ENCODE results near the gene ASB8. TPM values are rescaled to one million over a fixed set of nuclear protein-coding genes. Genes with fewer than 3 reads are reported as not detected.
A peak's percentile ranks its signal among the peaks of the same experiment; 100 is the strongest.

The ASB8 gene
- total and polyA plus RNA-seq, 2 donors (not counting 1 experiment from before 2014, with no cell fraction given), result 23.8 to 35.0 TPM

DNA sequence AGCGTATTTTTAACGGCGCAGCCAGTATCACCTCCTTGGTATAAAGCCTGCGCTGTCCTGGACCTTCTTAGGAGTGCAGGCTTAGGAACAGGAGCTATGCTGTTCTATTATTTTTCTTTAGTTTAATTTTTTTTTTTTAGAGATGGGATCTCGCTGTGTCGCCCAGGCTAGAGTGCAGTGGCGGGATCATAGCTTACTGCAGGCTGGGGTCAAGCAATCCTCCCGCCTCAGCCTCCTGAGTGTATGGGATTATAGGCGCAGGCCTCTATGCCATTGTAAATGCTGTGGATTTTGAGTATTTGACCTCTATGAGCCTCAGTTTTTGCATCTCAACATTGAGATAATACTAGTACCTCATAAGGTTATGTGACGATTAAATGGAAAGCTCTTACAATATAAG is 41.7 kb upstream of the ASB8 start:
- peaks cover 2% of the 10 kb centered on the region for H3K4me1 ChIP-seq (ENCODE audit: control insufficient read depth, extremely low read depth, insufficient read depth, low read length)
- no peaks in the 10 kb centered on the region for H3K9me3 ChIP-seq (ENCODE audit: control insufficient read depth, insufficient read depth, low read depth, low read length)
- no peaks in the 10 kb centered on the region for H3K27me3 ChIP-seq (ENCODE audit: control insufficient read depth, insufficient read depth, low read length)
- DNase-seq (ENCODE audit: low read depth in 2 of 2), result no peak
- H3K4me2 ChIP-seq (ENCODE audit: extremely low read depth, insufficient read depth, low read length), result peak overlapping the region; percentile 75
- peak overlapping the region; percentile 65 to 84 (median 78) for H3K4me3 ChIP-seq (replicated peaks in 1 of 4; ENCODE audit: control extremely low read depth in 1 of 4, insufficient read depth in 1 of 4, low read depth in 3 of 4, low read length in 4 of 4)
- H3K36me3 ChIP-seq (ENCODE audit: control insufficient read depth, insufficient read depth, low read length), result no peaks in the 10 kb centered on the region
- peak overlapping the region; percentile 98 for H2AFZ ChIP-seq (ENCODE audit: low read length)
- H4K20me1 ChIP-seq (ENCODE audit: control insufficient read depth, extremely low read depth, insufficient read depth, low read length), result no peaks in the 10 kb centered on the region
- no peak for TF ChIP-seq CTCF (conservative IDR thresholded peaks at IDR 0.05 in 1 of 2, IDR thresholded peaks at IDR 0.05 in 1 of 2; ENCODE audit: low read depth in 1 of 2, low read length in 2 of 2)
- no peak for TF ChIP-seq EZH2 (IDR thresholded peaks at IDR 0.05; ENCODE audit: low read length, missing control alignments)
- H3K27ac ChIP-seq (ENCODE audit: insufficient read depth, low read length), result peak overlapping the region; percentile 85
- no peak overlapping the region for H3K9ac ChIP-seq (ENCODE audit: insufficient read depth, low read length)
- H3K79me2 ChIP-seq (ENCODE audit: control insufficient read depth, insufficient read depth, low read length), result no peaks in the 10 kb centered on the region

DNA sequence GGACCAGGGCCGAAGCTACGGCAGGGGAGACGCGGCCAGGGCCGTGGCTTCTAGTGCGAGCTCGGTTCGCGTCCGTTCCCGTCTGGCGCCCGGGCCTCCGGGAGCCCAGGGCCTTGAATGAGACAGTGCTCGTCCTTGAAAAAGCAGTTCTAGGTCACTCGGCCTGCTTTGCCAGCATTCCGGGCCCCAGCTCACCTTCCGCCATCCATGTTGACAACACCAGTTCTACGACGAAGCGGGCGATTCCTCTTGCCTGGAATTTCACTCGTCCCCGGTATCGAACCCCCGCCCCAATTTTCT is 41.3 kb upstream of the ASB8 start:
- DNase-seq (ENCODE audit: low read depth in 2 of 2), result peak; percentile 24 to 31
- no peaks in the 10 kb centered on the region for H3K9me3 ChIP-seq (ENCODE audit: control insufficient read depth, insufficient read depth, low read depth, low read length)
- H3K4me3 ChIP-seq (replicated peaks in 1 of 4; ENCODE audit: control extremely low read depth in 1 of 4, insufficient read depth in 1 of 4, low read depth in 3 of 4, low read length in 4 of 4), result peak overlapping the region; percentile 65 to 84 (median 78)
- no peaks in the 10 kb centered on the region for H3K36me3 ChIP-seq (ENCODE audit: control insufficient read depth, insufficient read depth, low read length)
- TF ChIP-seq EZH2 (IDR thresholded peaks at IDR 0.05; ENCODE audit: low read length, missing control alignments) (no peak), CTCF (conservative IDR thresholded peaks at IDR 0.05 in 1 of 2, IDR thresholded peaks at IDR 0.05 in 1 of 2; ENCODE audit: low read depth in 1 of 2, low read length in 2 of 2) (no peak)
- no peaks in the 10 kb centered on the region for H3K27me3 ChIP-seq (ENCODE audit: control insufficient read depth, insufficient read depth, low read length)
- H4K20me1 ChIP-seq (ENCODE audit: control insufficient read depth, extremely low read depth, insufficient read depth, low read length), result no peaks in the 10 kb centered on the region
- H3K79me2 ChIP-seq (ENCODE audit: control insufficient read depth, insufficient read depth, low read length), result no peaks in the 10 kb centered on the region
- peak overlapping the region; percentile 98 for H2AFZ ChIP-seq (ENCODE audit: low read length)
- H3K4me2 ChIP-seq (ENCODE audit: extremely low read depth, insufficient read depth, low read length), result peak overlapping the region; percentile 75
- peak overlapping the region; percentile 85 for H3K27ac ChIP-seq (ENCODE audit: insufficient read depth, low read length)
- peak overlapping the region; percentile 84 for H3K9ac ChIP-seq (ENCODE audit: insufficient read depth, low read length)
- H3K4me1 ChIP-seq (ENCODE audit: control insufficient read depth, extremely low read depth, insufficient read depth, low read length), result peaks cover 2% of the 10 kb centered on the region

DNA sequence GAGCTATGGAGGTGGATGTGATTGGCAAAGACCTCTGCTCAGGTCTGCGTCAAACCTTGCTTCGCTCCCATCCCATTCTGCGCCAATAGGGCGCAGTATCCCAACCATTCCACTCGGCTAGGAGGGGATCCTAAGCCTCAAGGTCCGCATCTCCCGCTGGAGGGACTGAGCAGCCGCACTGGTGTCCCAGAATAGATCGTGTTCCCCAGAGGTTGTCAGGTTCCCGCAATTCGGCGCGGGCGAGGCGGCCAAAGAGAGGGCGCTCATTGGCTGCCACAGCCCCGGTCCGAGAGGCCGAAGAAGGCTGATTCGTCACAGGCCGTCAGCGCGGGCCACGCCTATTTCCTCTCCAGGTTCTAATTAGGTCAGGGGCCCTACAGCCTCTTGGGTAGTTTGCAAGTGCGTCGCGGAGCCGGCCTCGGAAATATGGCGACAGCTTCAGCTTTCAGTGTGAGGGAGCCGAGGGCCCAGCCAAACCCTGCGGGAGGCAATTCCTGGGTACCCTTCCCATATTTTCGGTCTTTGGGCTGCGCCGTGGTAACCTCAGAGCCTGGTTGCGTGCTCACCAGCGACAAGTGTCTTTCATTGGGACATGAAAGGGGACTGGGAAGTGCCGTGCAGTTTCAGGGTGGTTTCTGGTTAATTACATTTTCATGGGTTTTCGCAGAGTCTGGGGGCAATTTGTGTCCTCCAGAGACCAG is 40.8 kb upstream of the ASB8 start:
- Histone ChIP-seq H3K36me3 (ENCODE audit: control insufficient read depth, insufficient read depth, low read length) (no peaks in the 10 kb centered on the region), H3K4me2 (ENCODE audit: extremely low read depth, insufficient read depth, low read length) (peak overlapping the region; percentile 75), H3K4me1 (ENCODE audit: control insufficient read depth, extremely low read depth, insufficient read depth, low read length) (peaks cover 2% of the 10 kb centered on the region), H3K9me3 (ENCODE audit: control insufficient read depth, insufficient read depth, low read depth, low read length) (no peaks in the 10 kb centered on the region), H3K9ac (ENCODE audit: insufficient read depth, low read length) (peak overlapping the region; percentile 84), H2AFZ (ENCODE audit: low read length) (peak overlapping the region; percentile 98), H3K79me2 (ENCODE audit: control insufficient read depth, insufficient read depth, low read length) (no peaks in the 10 kb centered on the region), H3K27ac (ENCODE audit: insufficient read depth, low read length) (peak overlapping the region; percentile 85), H3K4me3 (replicated peaks in 1 of 4; ENCODE audit: control extremely low read depth in 1 of 4, insufficient read depth in 1 of 4, low read depth in 3 of 4, low read length in 4 of 4) (peak overlapping the region; percentile 65 to 84 (median 78)), H4K20me1 (ENCODE audit: control insufficient read depth, extremely low read depth, insufficient read depth, low read length) (no peaks in the 10 kb centered on the region), H3K27me3 (ENCODE audit: control insufficient read depth, insufficient read depth, low read length) (no peaks in the 10 kb centered on the region)
- peak in 1 of 2 donors; percentile 14 for TF ChIP-seq CTCF (conservative IDR thresholded peaks at IDR 0.05 in 1 of 2, IDR thresholded peaks at IDR 0.05 in 1 of 2; ENCODE audit: low read depth in 1 of 2, low read length in 2 of 2)
- TF ChIP-seq EZH2 (IDR thresholded peaks at IDR 0.05; ENCODE audit: low read length, missing control alignments), result no peak
- DNase-seq (ENCODE audit: low read depth in 2 of 2), result peak; percentile 95

Data from fibroblast of lung (primary cell).